NCI-H1417 (cell line): ENCODE results near the gene UBE2G2.
A peak's percentile ranks its signal among the peaks of the same experiment; 100 is the strongest.
"Not testable (repeated sequence)": the region's sequence is repeated elsewhere in the genome, so short reads cannot be mapped to it uniquely, and the experiment has no call there.

Experiments
- DNase-seq, 3 experiments: peaks; one replicate each; lab custom pipeline; 2025; lab: John Stamatoyannopoulos, UW

Gene UBE2G2

GRCh38 chr21:44836349-44836665, 34.7 kb upstream of the UBE2G2 start:
- DNase-seq, result no peak

GRCh38 chr21:44835647-44835973, 34.0 kb upstream of the UBE2G2 start:
- DNase-seq, result no peak

GRCh38 chr21:44834951-44835646, 33.5 kb upstream of the UBE2G2 start:
- DNase-seq, result no peak

DNA sequence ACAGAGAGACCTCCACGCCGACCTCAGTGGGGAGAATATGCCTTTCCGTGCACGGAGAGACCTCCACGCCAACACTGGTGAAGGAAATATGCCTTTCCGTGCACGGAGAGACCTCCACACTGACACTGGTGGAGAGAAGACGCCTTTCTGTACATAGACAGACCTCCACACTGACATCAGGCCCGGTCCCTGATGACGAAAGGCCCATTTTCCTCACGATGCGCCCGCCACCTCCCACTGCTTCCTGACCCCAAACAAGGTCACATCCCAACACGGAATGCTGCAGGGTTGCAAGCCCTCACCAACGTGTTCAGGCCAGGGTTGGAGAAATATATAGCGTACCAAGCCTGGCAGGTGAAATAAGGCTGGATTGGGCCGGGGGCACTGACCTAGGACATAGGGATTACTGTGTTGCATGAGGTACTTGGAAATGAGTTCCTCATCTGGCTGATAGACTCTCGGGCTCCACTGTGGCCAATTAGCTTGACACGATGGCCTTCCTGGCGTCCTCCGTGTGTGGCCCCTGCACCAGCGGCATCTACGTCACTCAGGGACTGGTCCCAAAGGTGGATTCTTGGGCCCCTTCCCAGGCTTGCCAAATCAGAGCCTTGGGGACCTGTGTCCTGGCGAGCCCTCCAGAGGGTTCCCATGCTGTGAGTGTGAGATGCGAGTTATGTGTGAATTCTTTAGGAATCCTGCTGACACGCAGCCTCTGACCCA, 32.8 kb upstream of the UBE2G2 start:
- DNase-seq, result no peak

GRCh38 chr21:44833663-44834062, 32.0 kb upstream of the UBE2G2 start:
- no peak for DNase-seq

GRCh38 chr21:44832516-44833255, 31.1 kb upstream of the UBE2G2 start:
- DNase-seq, result not testable (repeated sequence)

GRCh38 chr21:44831227-44831860, 29.7 kb upstream of the UBE2G2 start:
- no peak for DNase-seq

DNA sequence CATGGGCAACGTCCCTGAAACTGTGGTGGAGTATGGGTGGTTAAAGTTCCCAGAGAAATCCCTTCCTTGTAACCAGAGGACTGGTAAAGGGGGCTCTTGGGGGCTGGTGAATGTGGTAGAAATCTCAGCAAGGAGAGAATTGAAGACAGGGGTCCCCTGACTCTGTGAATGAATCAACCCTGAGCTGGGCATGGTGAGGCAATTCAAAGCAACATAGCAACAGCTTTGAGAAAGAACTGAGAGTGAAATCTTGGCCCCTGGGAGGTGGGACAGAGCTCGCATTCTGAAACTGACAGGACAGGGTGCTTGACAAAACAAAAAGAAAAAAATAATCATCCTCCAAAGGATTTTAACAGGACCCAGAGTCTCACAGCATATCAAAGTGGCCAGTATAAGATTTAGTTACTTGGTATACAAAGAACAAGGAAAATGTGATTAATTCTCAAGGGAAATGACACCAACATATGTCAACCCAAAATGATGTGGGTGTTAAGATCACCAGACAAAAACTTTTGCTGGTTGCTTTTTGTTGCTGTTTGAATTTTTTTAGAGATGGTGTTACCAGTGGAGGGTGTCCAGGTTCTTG, 28.0 kb upstream of the UBE2G2 start:
- no peak for DNase-seq

- DNase-seq, result no peak
These were observed 26.9 kb upstream of the UBE2G2 start for GRCh38 chr21:44828362-44829056.

DNA sequence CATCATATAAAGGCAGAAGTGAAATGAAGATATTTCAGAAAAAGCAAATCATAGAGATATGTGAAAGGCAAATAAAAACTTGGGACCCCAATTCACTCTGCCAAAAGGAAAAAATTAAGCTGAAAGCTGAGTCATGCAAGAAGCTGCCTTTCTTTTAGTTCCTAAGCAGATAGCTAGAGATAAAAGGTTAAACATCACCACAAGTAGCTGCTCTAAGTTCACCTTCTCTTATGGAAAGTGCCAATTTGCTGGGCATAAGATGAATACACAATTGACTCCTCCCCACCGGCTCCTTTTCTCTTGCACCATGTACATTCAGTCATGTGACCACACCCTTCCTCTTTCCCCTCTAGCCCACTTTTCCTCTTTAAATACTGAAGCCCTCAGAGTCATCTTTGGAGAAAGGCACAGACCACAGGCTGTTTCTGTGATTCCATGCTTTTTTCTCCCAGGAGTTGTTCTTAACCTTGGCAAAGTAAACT, 21.6 kb upstream of the UBE2G2 start:
- DNase-seq, result no peak

- no peak for DNase-seq
These were observed 21.0 kb upstream of the UBE2G2 start for GRCh38 chr21:44822484-44823178.

DNA sequence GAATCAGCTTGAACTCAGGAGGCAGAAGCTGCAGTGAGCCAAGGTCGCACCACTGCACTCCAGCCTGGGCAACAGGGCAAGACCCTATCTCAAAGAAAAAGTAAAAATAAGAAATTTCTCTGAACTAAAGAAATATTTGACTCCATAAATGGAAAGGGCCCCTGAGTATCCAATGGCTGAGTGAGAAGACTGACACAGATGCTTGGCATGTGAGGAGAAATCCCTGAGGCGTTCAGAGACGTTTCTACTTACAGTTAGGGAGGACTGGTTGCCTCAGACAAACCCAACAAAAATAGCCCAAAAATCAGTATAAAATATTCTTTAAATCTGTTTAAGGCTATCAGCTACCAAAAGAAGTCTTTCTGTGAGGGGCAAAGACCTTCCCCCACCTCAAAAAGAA, 19.2 kb upstream of the UBE2G2 start:
- no peak for DNase-seq

GRCh38 chr21:44819283-44820243, 17.9 kb upstream of the UBE2G2 start:
- DNase-seq, result no peak

DNA sequence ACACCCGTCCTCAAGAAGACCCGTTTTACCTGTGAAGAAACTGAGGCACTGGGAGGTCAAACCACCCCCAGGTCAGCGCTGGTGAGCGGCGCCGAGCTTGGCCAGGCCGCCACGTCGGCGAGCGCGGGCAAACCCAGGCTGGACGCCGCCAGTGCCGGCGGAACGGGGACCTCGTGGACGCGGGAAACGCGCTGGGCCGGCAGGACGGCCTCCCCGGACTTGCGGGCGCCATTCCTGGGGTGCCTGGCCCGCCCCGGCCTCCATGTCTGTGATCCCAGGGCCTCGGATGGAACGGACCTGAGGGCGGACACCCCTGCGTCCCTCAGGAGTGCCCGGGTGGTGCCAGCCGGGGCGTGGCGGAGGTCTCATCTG, 17.0 kb upstream of the UBE2G2 start:
- DNase-seq, result no peak

DNA sequence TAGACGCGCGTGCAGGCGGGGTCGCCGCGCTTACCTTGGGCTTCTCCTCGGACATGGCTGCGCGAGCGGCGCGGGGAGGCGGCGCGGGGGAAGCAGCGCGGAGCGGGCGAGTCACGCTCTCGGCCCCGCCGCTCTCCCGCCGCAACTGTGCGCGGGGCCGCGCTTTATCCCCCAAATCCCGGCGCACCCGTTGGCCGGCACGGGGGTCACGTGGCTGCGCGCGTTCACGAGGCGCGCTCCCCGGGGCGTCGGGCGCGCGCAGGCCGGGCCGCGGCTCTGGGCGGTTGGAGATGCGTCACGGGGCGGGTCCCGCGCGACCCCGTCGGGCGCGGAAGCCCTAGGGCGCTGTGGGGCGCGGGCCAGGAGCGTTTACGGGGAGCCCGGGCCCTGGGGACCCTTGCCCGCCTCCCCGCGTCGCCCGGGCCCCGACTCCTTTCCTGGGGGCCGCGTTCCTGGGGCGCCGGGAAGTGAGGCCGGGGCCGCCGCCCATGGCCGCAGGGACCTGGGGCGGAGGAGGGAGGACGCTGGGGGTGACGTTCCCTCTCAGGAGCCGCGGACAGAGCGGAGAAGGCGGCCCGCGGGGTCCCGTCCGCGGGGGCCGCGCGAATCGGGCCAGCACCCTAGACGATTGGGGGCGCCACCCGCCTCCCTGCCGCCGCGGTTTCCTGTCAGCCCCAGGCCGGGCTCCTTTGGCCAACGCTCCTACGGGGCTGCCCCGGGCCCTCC, 16.5 kb upstream of the UBE2G2 start, which contains the start of gene SUMO3:
Gene SUMO3 (minus strand): TSS at position 149 of the 726 bp plus-strand sequence. CDS start 94 bp downstream, at position 55.
- peak; percentile 87 to 88 (median 87) for DNase-seq

- peak; percentile 76 to 96 (median 90) for DNase-seq
These were observed 15.9 kb upstream of the UBE2G2 start for GRCh38 chr21:44817506-44817880.

GRCh38 chr21:44816761-44817505, 15.3 kb upstream of the UBE2G2 start:
- DNase-seq, result no peak
